ENCODE measurements around the gene NLK.

- TF ChIP-seq CTCF (IDR thresholded peaks at IDR 0.05; ENCODE audit: insufficient read depth, low read length, poor library complexity, severe bottlenecking) (no peak), EZH2phosphoT487 (conservative IDR thresholded peaks at IDR 0.05; ENCODE audit: low read length) (no peak)
These were observed 84.7 kb downstream of the NLK start for GRCh38 chr17:28127196-28127595.

All from SU-DHL-6 (cell line).